Calu3 (cell line): ENCODE measurements around the gene ANKRD40. TPM values are rescaled to one million over a fixed set of nuclear protein-coding genes. Genes with fewer than 3 reads are reported as not detected.

Source experiments
- BruUV-seq: library from RNA; stranded (reverse); fragments of 400-500 nt; replicated peaks from 2 replicates; lab custom pipeline; 2021; lab: Mats Ljungman, UMichigan
- CTCF ChIA-PET: fragments of 300-600 bp; sonication (Branson Sonifier 250); formaldehyde crosslinking; loops from one replicate; lab custom pipeline; 2022; ENCODE audit warnings: antibody characterized with exemption; lab: Charles Lee
- DNase-seq: peaks from one replicate; pipeline ENCODE4 v3.0.0; 2022
- H3K27ac Mint-ChIP-seq: one replicate; pipeline ENCODE4 v1.8.0; 2022; ENCODE audit warnings: mixed read lengths; ENCODE audit not compliant: unreplicated experiment
- H3K27me3 Mint-ChIP-seq: one replicate; pipeline ENCODE4 v1.8.0; 2022; ENCODE audit warnings: mixed read lengths; ENCODE audit not compliant: unreplicated experiment
- H3K36me3 Mint-ChIP-seq: one replicate; pipeline ENCODE4 v1.8.0; 2022; ENCODE audit warnings: mild to moderate bottlenecking, moderate library complexity, mixed read lengths; ENCODE audit not compliant: insufficient read depth, unreplicated experiment
- H3K4me1 Mint-ChIP-seq: one replicate; pipeline ENCODE4 v1.8.0; 2022; ENCODE audit warnings: mild to moderate bottlenecking, low read depth, mixed read lengths; ENCODE audit not compliant: unreplicated experiment
- H3K4me3 Mint-ChIP-seq: one replicate; pipeline ENCODE4 v1.8.0; 2022; ENCODE audit warnings: mild to moderate bottlenecking, low read depth, moderate library complexity, mixed read lengths; ENCODE audit not compliant: unreplicated experiment
- H3K9me3 Mint-ChIP-seq: one replicate; pipeline ENCODE4 v1.8.0; 2022; ENCODE audit warnings: low read depth, mixed read lengths; ENCODE audit not compliant: unreplicated experiment
- intact Hi-C: fragments of 100-400 bp; cut with micrococcal nuclease; formaldehyde crosslinking; loops from one replicate; pipeline ENCODE4 v1.10.0; 2022; ENCODE audit not compliant: unreplicated experiment
- total RNA-seq: library from RNA; stranded (reverse); gene quantifications from 2 replicates; pipeline ENCODE4 v1.2.3, GENCODE V29; 2022
- TF ChIP-seq, protein P1 (sequence below): fragments of 200-600 bp; IDR thresholded peaks from one replicate; pipeline ENCODE4 v1.8.0; 2022; ENCODE audit warnings: antibody characterized with exemption; ENCODE audit not compliant: unreplicated experiment

The ANKRD40 gene
- total RNA-seq, 1 experiment from 2014 or later, result 68.5 TPM

DNA sequence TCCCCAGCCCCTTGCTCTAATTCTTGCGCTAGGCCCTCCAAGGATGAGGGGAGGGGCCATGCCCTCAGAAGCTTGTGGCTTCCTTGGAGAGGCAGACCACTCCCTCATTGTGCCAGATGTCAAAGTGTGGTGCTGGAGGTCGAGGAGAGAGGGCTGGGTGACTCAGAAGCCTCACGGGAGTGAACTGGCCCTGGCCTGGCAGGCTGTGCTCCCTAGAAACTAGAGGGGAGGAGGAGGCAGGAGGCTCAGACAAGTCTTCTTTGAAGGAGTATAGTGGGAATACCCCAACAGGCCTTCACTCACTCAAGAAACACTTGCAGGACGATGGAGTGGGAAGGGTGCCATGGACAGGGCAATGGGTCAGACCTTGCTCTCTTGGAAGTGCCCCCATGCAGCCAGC is 18.5 kb downstream of the ANKRD40 start:
- Mint-ChIP-seq H3K36me3 (peaks cover 56% of the 10 kb centered on the region), H3K9me3 (no peaks in the 10 kb centered on the region), H3K4me1 (peaks cover 84% of the 10 kb centered on the region), H3K4me3 (no peak overlapping the region), H3K27ac (peak overlapping the region; percentile 20), H3K27me3 (no peaks in the 10 kb centered on the region)
- CTCF ChIA-PET, result interaction anchor here (1.6 kb wide), 1 partner anchor 51 kb away, joined by 8 read pairs; no protein-coding TSS in a partner anchor
- TF ChIP-seq, protein P1, sequence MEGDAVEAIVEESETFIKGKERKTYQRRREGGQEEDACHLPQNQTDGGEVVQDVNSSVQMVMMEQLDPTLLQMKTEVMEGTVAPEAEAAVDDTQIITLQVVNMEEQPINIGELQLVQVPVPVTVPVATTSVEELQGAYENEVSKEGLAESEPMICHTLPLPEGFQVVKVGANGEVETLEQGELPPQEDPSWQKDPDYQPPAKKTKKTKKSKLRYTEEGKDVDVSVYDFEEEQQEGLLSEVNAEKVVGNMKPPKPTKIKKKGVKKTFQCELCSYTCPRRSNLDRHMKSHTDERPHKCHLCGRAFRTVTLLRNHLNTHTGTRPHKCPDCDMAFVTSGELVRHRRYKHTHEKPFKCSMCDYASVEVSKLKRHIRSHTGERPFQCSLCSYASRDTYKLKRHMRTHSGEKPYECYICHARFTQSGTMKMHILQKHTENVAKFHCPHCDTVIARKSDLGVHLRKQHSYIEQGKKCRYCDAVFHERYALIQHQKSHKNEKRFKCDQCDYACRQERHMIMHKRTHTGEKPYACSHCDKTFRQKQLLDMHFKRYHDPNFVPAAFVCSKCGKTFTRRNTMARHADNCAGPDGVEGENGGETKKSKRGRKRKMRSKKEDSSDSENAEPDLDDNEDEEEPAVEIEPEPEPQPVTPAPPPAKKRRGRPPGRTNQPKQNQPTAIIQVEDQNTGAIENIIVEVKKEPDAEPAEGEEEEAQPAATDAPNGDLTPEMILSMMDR, result no peak
- intact Hi-C loops, result no loop called here
- DNase-seq, result peak; percentile 60
- BruUV-seq, result no TSS peak

GRCh38 chr17:50688245-50688644 is 19.5 kb downstream of the ANKRD40 start:
- H3K27ac Mint-ChIP-seq, result peak overlapping the region; percentile 18
- H3K36me3 Mint-ChIP-seq, result peaks cover 53% of the 10 kb centered on the region
- H3K4me3 Mint-ChIP-seq, result no peak overlapping the region
- H3K9me3 Mint-ChIP-seq, result no peaks in the 10 kb centered on the region
- TF ChIP-seq, protein P1, result no peak
- peaks cover 78% of the 10 kb centered on the region for H3K4me1 Mint-ChIP-seq
- H3K27me3 Mint-ChIP-seq, result no peaks in the 10 kb centered on the region
- intact Hi-C loops, result no loop called here
- no peak for DNase-seq
- CTCF ChIA-PET, result interaction anchor here (0.7 to 1.6 kb wide), 2 partner anchors 50 to 340 kb away, joined by 4 to 8 read pairs; no protein-coding TSS in a partner anchor
- no TSS peak for BruUV-seq

GRCh38 chr17:50687200-50688066 is 20.3 kb downstream of the ANKRD40 start:
- Mint-ChIP-seq H3K4me1 (peaks cover 78% of the 10 kb centered on the region), H3K4me3 (no peak overlapping the region), H3K27ac (peak overlapping the region; percentile 18), H3K9me3 (no peaks in the 10 kb centered on the region), H3K36me3 (peaks cover 46% of the 10 kb centered on the region), H3K27me3 (no peaks in the 10 kb centered on the region)
- DNase-seq, result no peak
- intact Hi-C loops, result no loop called here
- BruUV-seq, result no TSS peak
- CTCF ChIA-PET, result interaction anchor here (1.0 kb wide), 1 partner anchor 17 kb away, joined by 4 read pairs; no protein-coding TSS in a partner anchor
- TF ChIP-seq, protein P1, result no peak

DNA sequence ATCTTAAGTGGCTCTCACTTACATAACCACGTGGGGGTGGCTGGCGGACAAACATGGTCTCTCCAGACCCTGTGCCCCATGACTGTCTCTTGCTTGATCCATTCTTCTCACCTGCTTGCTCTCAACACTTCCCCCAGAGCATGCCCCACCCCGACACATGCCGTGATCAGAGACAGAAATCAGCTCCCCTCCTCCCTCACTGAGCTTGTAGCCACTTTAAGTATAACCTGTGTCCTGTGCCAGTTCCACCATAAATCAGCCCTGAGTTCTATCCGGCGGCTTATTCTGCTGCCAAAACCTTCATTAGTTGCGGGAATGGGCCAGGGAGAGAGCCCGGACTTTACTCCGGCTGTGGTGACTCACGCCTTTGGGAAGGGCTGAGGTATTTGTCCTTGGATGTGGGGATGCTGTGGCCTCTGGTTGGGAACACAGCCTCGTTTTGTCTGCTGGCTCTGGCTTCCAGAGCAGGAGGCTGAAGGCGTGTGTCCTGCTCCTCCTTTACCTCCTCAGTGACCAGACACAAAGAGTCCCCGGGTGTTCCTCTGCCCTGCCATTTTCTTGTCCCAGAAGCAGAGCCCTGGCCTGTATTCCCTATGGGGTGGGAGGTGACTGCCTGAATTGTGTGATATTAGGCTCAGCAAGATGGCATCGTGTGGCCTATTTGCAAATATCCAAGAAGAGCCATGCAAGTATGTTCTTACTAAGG is 21.1 kb downstream of the ANKRD40 start:
- Mint-ChIP-seq H3K27me3 (no peaks in the 10 kb centered on the region), H3K9me3 (no peaks in the 10 kb centered on the region), H3K27ac (peak overlapping the region; percentile 81), H3K4me3 (peak overlapping the region; percentile 52), H3K36me3 (peaks cover 46% of the 10 kb centered on the region), H3K4me1 (peaks cover 78% of the 10 kb centered on the region)
- TF ChIP-seq, protein P1, result no peak
- BruUV-seq, result no TSS peak
- peak; percentile 82 for DNase-seq
- CTCF ChIA-PET, result interaction anchor here (0.5 to 1.6 kb wide), 6 partner anchors 16 to 283 kb away, joined by 3 to 9 read pairs (median 4); no protein-coding TSS in a partner anchor
- intact Hi-C loops, result no loop called here
